Esophagus muscularis mucosa (tissue), 4 donors: ENCODE data around the gene TMPRSS9. TPM values are rescaled to one million over a fixed set of nuclear protein-coding genes. Genes with fewer than 3 reads are reported as not detected.

ENCODE experiments used
- DNase-seq: peaks from one replicate; pipeline ENCODE4 v3.0.0-alpha.2; 2017; ENCODE audit errors: extremely low spot score
- H3K27ac ChIP-seq, 4 donors: fragments of 200-600 bp; sonication (generic); replicated peaks in 1 of 4; 1 replicate in 3 of 4; 2 replicates in 1 of 4; pipeline ENCODE4 v1.5.1; 2016 to 2019; ENCODE audit warnings: mild to moderate bottlenecking in 1 of 4
- H3K27me3 ChIP-seq, 4 donors: fragments of 200-600 bp; sonication (generic); one replicate each; pipeline versions ENCODE4 v1.5.1 to v1.6.0; 2016 to 2019
- H3K36me3 ChIP-seq, 4 donors: fragments of 200-600 bp; sonication (generic); one replicate each; pipeline ENCODE4 v1.5.1; 2016 to 2019
- H3K4me1 ChIP-seq, 4 donors: fragments of 200-600 bp; sonication (generic); one replicate each; pipeline ENCODE4 v1.5.1; 2016 to 2019
- H3K4me3 ChIP-seq, 4 donors: fragments of 200-600 bp; sonication (generic); 1 replicate in 2 of 4; 2 replicates in 2 of 4; pipeline ENCODE4 v1.5.1; 2016 to 2019; ENCODE audit warnings: mild to moderate bottlenecking in 4 of 4, moderate library complexity in 1 of 4
- H3K9me3 ChIP-seq, 4 donors: fragments of 200-600 bp; sonication (generic); 1 replicate in 3 of 4; 2 replicates in 1 of 4; pipeline ENCODE4 v1.5.1; 2016 to 2019
- EP300 ChIP-seq: sonication (generic); formaldehyde crosslinking; IDR thresholded peaks from one replicate; pipeline ENCODE4 v1.6.1; 2017; ENCODE audit warnings: antibody characterized with exemption
- POLR2A ChIP-seq: fragments of 450-650 bp; IDR thresholded peaks from one replicate; pipeline ENCODE4 v1.6.1; 2017; ENCODE audit warnings: antibody characterized with exemption, moderate library complexity, mild to moderate bottlenecking, low read depth
- POLR2AphosphoS5 ChIP-seq, 2 donors: sonication (generic); formaldehyde crosslinking; IDR thresholded peaks; one replicate each; pipeline ENCODE4 v1.6.1; 2017; ENCODE audit warnings: antibody characterized with exemption in 2 of 2
- WGBS: methylation state at CpG from one replicate; pipeline ENCODE4 v1.1.5; 2018; 5-methylcytosine and 5-hydroxymethylcytosine counted together
- intact Hi-C: fragments of 100-400 bp; cut with DNase I; formaldehyde crosslinking; loops from one replicate; pipeline ENCODE4 v1.15.1; 2023
- total RNA-seq, 4 donors: library from RNA; depleted of rRNA; stranded (reverse); fragments of >200 nt; gene quantifications; one replicate each; pipeline versions ENCODE4 v1.1.0 to v1.2.1, GENCODE V29; 2016
- TF ChIP-seq, protein P1 (sequence below), 3 experiments: fragments of 200-600 bp in 2 of 3; fragments of 450-650 bp in 1 of 3; sonication (generic) in 2 of 3; IDR thresholded peaks; one replicate each; pipeline ENCODE4 v1.5.1; 2017 to 2019; ENCODE audit warnings: antibody characterized with exemption in 3 of 3, mild to moderate bottlenecking in 2 of 3, moderate library complexity in 1 of 3

TMPRSS9 gene
- total RNA-seq = under 1 TPM in 1 of 4 donors, not detected in 3; 0.17 TPM

DNA sequence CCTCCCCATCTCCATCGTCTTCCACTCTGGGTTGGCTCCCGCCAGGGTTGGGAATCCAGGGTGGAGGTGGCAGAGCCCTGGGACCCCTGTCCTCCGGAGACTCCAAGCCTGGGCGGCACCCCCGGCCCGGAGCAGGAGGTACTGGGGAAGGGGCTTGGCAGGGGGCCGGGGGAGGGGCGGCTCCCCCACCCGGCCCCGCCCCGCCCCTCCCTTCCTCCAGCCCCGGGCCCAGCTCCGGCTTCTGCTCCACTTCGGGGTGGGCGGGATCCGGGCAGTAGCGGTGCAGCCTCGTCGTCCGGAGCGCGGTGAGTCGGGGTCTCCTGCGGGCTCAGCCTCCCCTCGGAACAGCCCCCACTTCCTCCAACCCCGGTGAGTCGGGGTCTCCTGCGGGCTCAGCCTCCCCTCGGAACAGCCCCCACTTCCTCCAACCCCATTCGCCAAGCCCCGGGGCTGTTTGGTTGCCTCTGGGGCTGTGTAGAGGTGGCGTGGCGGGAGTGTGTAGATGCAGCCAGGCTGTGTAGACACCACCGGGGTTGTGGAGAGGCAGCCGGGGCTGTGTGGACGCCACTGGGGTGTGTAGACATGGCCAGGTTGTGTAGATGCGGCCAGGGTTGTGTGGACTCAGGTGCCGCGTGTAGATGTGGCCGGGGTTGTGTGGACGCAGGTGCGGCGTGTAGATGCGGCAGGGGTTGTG lies at the start of gene TMPRSS9:
Gene TMPRSS9, plus strand, starts transcription at position 274 of the 694 bp plus-strand sequence. CDS start 29,521 bp downstream, outside the sequence.
- intact Hi-C loops = no loop called here
- H3K36me3 ChIP-seq = peaks cover 0 to 1% (median under 1%) of the 10 kb centered on the region in 4 donors
- no peak within 1 kb of the TSS for H3K27ac ChIP-seq
- no peak for TF ChIP-seq POLR2AphosphoS5 (IDR thresholded peaks at IDR 0.05)
- TF ChIP-seq, protein P1, sequence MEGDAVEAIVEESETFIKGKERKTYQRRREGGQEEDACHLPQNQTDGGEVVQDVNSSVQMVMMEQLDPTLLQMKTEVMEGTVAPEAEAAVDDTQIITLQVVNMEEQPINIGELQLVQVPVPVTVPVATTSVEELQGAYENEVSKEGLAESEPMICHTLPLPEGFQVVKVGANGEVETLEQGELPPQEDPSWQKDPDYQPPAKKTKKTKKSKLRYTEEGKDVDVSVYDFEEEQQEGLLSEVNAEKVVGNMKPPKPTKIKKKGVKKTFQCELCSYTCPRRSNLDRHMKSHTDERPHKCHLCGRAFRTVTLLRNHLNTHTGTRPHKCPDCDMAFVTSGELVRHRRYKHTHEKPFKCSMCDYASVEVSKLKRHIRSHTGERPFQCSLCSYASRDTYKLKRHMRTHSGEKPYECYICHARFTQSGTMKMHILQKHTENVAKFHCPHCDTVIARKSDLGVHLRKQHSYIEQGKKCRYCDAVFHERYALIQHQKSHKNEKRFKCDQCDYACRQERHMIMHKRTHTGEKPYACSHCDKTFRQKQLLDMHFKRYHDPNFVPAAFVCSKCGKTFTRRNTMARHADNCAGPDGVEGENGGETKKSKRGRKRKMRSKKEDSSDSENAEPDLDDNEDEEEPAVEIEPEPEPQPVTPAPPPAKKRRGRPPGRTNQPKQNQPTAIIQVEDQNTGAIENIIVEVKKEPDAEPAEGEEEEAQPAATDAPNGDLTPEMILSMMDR (IDR thresholded peaks at IDR 0.05) = no peak
- no peak for TF ChIP-seq EP300
- no peak for TF ChIP-seq POLR2A
- no peaks in the 10 kb centered on the region for H3K9me3 ChIP-seq
- H3K4me1 ChIP-seq = peaks cover 0 to 15% (median 6%) of the 10 kb centered on the region in 4 donors
- WGBS = 43% methylated on average over 18 of the region's 44 CpGs
- H3K4me3 ChIP-seq = no peak within 1 kb of the TSS
- peaks cover 3 to 55% (median 24%) of the 10 kb centered on the region in 4 donors for H3K27me3 ChIP-seq
- no peak for DNase-seq

DNA sequence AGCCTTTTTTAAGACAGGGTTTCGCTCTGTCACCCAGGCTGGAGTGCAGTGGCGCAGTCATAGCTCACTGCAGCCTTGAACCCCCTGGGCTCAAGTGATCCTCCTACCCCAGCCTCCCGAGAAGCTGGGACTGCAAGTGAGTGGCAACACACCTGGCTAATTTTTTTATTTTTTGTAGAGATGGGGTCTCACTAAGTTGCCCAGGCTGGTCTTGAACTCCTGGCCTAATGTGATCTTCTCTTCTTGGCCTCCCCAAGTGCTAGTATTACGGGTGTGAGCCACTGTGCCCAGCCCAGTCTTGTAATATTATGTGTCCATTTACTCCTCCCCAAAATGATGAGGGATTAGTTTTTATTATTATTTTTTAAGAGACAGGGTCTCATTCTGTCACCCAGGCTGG lies 49.0 kb upstream of the TMPRSS9 start:
- H3K27me3 ChIP-seq = peaks cover 4 to 77% (median 38%) of the 10 kb centered on the region in 4 donors

DNA sequence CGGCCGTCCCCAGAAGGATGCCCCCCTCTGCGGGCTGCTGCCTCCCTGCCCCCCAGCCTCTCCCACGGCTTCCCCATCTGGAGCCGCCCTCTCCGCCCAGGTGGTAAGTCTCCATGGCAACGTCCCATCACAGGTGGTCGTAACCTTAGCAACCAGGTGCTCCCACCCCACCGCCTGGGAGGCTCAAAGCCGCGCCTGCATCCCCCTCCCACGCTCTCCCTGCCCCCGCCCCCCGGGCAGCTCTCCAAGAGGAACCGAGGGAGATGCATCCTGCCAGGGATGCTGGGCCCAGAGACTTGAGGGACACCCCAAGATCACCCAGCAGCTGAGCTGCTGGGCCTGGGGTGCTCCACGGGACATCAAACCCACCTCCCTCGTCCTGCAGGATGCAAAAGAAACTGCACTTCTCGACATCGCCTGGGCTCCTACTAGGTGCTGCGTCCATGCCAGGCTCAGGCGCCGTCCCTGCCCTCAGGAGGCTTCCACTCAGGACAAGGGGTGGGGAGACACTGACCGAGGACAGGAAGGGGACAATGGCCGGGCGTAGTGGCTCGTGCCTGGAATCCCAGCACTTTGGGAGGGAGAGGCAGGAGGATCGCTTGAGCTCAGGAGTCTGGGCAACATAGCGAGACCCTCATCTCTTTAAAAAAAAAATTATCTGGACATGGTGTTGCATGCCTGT lies 47.1 kb upstream of the TMPRSS9 start:
- TF ChIP-seq EP300 (no peak), POLR2AphosphoS5 (IDR thresholded peaks at IDR 0.05) (no peak), POLR2A (no peak)
- TF ChIP-seq, protein P1 (IDR thresholded peaks at IDR 0.05) = no peak
- Histone ChIP-seq H3K36me3 (no peaks in the 10 kb centered on the region), H3K4me3 (no peak overlapping the region), H3K27me3 (peaks cover 0 to 59% (median 24%) of the 10 kb centered on the region in 4 donors), H3K9me3 (peaks cover 0 to 14% (median 9%) of the 10 kb centered on the region in 4 donors), H3K4me1 (peaks cover 0 to 12% (median 8%) of the 10 kb centered on the region in 4 donors), H3K27ac (no peak overlapping the region)
- 53% methylated on average over 12 of the region's 28 CpGs for WGBS
- DNase-seq = no peak
- intact Hi-C loops = no loop called here

More for the DNA sequence above, 49.0 kb upstream of the TMPRSS9 start:
- Histone ChIP-seq H3K4me3 (no peak overlapping the region), H3K36me3 (no peaks in the 10 kb centered on the region), H3K4me1 (peaks cover 0 to 20% (median 13%) of the 10 kb centered on the region in 4 donors), H3K9me3 (peaks cover 0 to 14% (median 9%) of the 10 kb centered on the region in 4 donors), H3K27ac (no peak overlapping the region)
- 96% methylated on average over 3 of the region's 4 CpGs for WGBS
- no peak for DNase-seq
- intact Hi-C loops = no loop called here
- TF ChIP-seq POLR2AphosphoS5 (IDR thresholded peaks at IDR 0.05) = no peak
- no peak for TF ChIP-seq POLR2A
- TF ChIP-seq, protein P1 (IDR thresholded peaks at IDR 0.05) = no peak
- no peak for TF ChIP-seq EP300

DNA sequence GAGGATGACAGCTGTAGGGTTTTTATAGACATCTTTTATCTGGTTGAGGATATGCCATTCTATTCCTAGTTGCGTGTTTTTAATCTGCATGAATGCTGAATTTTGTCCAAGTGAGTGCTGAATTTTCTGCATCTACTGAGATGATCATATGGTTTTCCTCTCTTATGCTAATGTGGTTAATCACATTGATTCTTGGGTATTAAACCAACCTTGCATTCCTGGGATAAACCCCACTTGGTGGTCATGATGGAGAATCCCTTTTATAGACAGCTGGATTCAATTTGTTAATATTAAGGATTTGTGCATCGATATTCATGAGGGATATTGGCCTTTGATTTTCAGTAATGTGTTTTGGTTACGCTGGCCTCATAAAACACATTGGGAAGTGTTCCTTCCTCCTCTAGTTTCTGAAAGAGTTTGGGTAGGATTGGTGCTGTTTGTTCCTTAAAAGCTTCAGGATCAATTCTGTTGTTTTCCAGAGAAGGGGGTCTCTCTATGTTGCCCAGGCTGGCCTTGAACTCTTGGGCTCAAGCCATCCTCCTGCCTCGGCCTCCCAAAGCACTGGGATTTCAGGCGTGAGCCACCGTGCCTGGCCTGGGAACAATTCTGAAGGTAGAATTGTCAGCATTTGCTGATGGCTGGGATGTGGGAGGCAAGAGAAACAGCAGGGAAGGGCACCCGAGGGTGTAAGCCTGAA lies 44.8 kb upstream of the TMPRSS9 start:
- H3K27ac ChIP-seq = no peak overlapping the region
- H3K9me3 ChIP-seq = peaks cover 0 to 14% (median 9%) of the 10 kb centered on the region in 4 donors
- DNase-seq = no peak
- TF ChIP-seq POLR2AphosphoS5 (IDR thresholded peaks at IDR 0.05) (no peak), EP300 (no peak), POLR2A (no peak)
- TF ChIP-seq, protein P1 (IDR thresholded peaks at IDR 0.05) = no peak
- peaks cover 0 to 7% (median 3%) of the 10 kb centered on the region in 4 donors for H3K4me1 ChIP-seq
- H3K4me3 ChIP-seq = no peak overlapping the region
- intact Hi-C loops = no loop called here
- H3K27me3 ChIP-seq = peaks cover 0 to 38% (median 13%) of the 10 kb centered on the region in 4 donors
- 88% methylated on average over 7 of the region's 7 CpGs for WGBS
- H3K36me3 ChIP-seq = no peaks in the 10 kb centered on the region
